ENCODE results near the gene CEP85.

GRCh38 chr1:26279456-26280332 lies 45.7 kb downstream of the CEP85 start, which contains the start of gene SH3BGRL3:
- TF ChIP-seq CTCF (IDR thresholded peaks at IDR 0.05), result peak; percentile 12 to 48 (median 38)
- peak; percentile 98 to 99 (median 98) for TF ChIP-seq POLR2A (IDR thresholded peaks at IDR 0.05)
